ENCODE data around the gene OR1A1.

GRCh38 chr17:3260163-3260562, 52.7 kb downstream of the OR1A1 start:
- TF ChIP-seq POLR2A (IDR thresholded peaks at IDR 0.05) (no peak), CTCF (IDR thresholded peaks at IDR 0.05) (no peak)

Data from right lobe of liver (tissue), 4 donors.